Stomach (tissue), 9 donors: Measurements from ENCODE around the gene GNS. TPM values are rescaled to one million over a fixed set of nuclear protein-coding genes. Genes with fewer than 3 reads are reported as not detected.
A peak's percentile ranks its signal among the peaks of the same experiment; 100 is the strongest.

Source experiments
- DNase-seq, 2 donors: peaks; one replicate each; pipeline versions ENCODE4 v3.0.0 to v3.0.0-alpha.2; 2013 to 2019
- H3K27ac ChIP-seq, 5 donors: fragments of 200-600 bp in 4 of 5; sonication (generic) in 4 of 5; one replicate each; pipeline ENCODE4 v1.5.1; 2013 to 2019; ENCODE audit warnings: mild to moderate bottlenecking in 1 of 5, moderate library complexity in 1 of 5
- H3K27me3 ChIP-seq, 3 donors: fragments of 200-600 bp; sonication (generic); one replicate each; pipeline ENCODE4 v1.5.1; 2017 to 2019; ENCODE audit warnings: mixed run types in 1 of 3
- H3K36me3 ChIP-seq, 4 donors: fragments of 200-600 bp; sonication (generic); 1 replicate in 3 of 4; 2 replicates in 1 of 4; pipeline ENCODE4 v1.5.1; 2016 to 2019
- H3K4me1 ChIP-seq, 4 donors: fragments of 200-600 bp; sonication (generic); one replicate each; pipeline ENCODE4 v1.5.1; 2016 to 2019
- H3K4me3 ChIP-seq, 4 donors: fragments of 200-600 bp; sonication (generic) in 3 of 4; one replicate each; pipeline ENCODE4 v1.5.1; 2016 to 2019; ENCODE audit warnings: mild to moderate bottlenecking in 1 of 4
- H3K9me3 ChIP-seq, 4 donors: fragments of 200-600 bp; sonication (generic); one replicate each; pipeline ENCODE4 v1.5.1; 2016 to 2019
- CTCF ChIP-seq, 7 experiments: fragments of 450-650 bp in 4 of 7; fragments of 200-600 bp in 3 of 7; sonication (generic) in 3 of 7; IDR thresholded peaks; one replicate each; pipeline ENCODE4 v1.5.1; 2016 to 2019; ENCODE audit warnings: antibody characterized with exemption in 7 of 7, control low read depth in 2 of 7, mild to moderate bottlenecking in 1 of 7
- EP300 ChIP-seq: sonication (generic); formaldehyde crosslinking; IDR thresholded peaks from one replicate; pipeline ENCODE4 v1.6.1; 2017; ENCODE audit warnings: antibody characterized with exemption
- POLR2A ChIP-seq, 4 donors: fragments of 450-650 bp; IDR thresholded peaks; one replicate each; pipeline ENCODE4 v1.6.1; 2016; ENCODE audit warnings: antibody characterized with exemption in 4 of 4, control low read depth in 2 of 4, mild to moderate bottlenecking in 1 of 4, moderate library complexity in 1 of 4
- POLR2AphosphoS5 ChIP-seq, 3 donors: sonication (generic); formaldehyde crosslinking; IDR thresholded peaks; one replicate each; pipeline ENCODE4 v1.6.1; 2016; ENCODE audit warnings: antibody characterized with exemption in 3 of 3
- WGBS, 5 donors: extraction: QIAGEN DNeasy Blood & Tissue Kit in 3 of 5; methylation state at CpG; one replicate each; pipeline versions ENCODE4 v1.1.5 to v1.1.7; 2013 to 2018; 5-methylcytosine and 5-hydroxymethylcytosine counted together
- intact Hi-C: fragments of 100-400 bp; cut with DNase I; formaldehyde crosslinking; loops from one replicate; pipeline ENCODE4 v1.15.1; 2023; ENCODE audit warnings: low total_unique reads
- polyA plus RNA-seq, 3 donors: library from polyadenylated mRNA; stranded (reverse); fragments of 200-250 nt; gene quantifications; one replicate each; pipeline ENCODE4 v1.2.3, GENCODE V29; 2013
- total RNA-seq, 5 donors: library from RNA; depleted of rRNA; stranded (reverse); fragments of >200 nt; gene quantifications; one replicate each; pipeline versions ENCODE4 v1.1.0 to v1.2.3, GENCODE V29; 2014 to 2016
- donor health status: healthy with polysubstance abuse.
- donor health status: Bipolar disorder and iron deficiency.
- donor health status: healthy.

GNS gene
- total and polyA plus RNA-seq, 8 donors = 9.6 to 114 (median 30.3) TPM

DNA sequence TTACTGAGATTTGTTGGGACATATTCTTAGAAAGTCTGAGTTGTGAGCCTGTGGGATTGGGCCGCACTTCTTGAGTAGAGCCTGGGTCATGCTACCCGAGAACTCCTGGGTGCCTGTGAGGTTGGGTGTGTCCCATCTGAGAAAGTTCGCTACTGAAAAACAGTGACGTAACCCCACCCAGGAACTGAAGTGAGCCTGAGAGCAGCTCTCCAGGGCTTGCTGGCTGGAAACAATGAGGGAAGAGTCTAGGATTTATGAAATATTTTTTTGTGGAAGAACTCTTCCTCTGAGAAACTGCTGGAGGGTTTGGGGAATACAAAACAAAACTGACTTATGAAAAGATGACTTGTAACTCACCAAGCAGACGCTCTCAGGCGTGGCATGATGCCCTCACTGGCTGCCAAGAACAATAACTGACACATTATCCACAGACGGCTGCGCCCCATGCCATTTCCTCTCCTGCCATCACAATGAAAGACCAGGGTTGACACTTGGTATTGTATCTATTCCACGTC lies 79.7 kb downstream of the GNS start:
- Histone ChIP-seq H3K36me3 (no peaks in the 10 kb centered on the region), H3K27me3 (no peaks in the 10 kb centered on the region), H3K4me1 (peaks cover 39 to 100% (median 83%) of the 10 kb centered on the region in 4 donors), H3K9me3 (no peaks in the 10 kb centered on the region), H3K27ac (peak overlapping the region; percentile 81 to 91 (median 86)), H3K4me3 (peak overlapping the region in 1 of 4 donors; percentile 17)
- DNase-seq = peak; percentile 71 to 89
- WGBS, 5 donors = 12 to 34% (median 24%) methylated on average over 9 of the region's 9 CpGs
- intact Hi-C loops = loop anchor here (10.0 kb wide), 1 partner anchor 65 kb away; the partner anchor contains the start of gene RASSF3
- TF ChIP-seq POLR2A (IDR thresholded peaks at IDR 0.05) (no peak), POLR2AphosphoS5 (IDR thresholded peaks at IDR 0.05) (peak in 2 of 3 donors; percentile 3 to 51), CTCF (IDR thresholded peaks at IDR 0.05) (no peak), EP300 (no peak)

DNA sequence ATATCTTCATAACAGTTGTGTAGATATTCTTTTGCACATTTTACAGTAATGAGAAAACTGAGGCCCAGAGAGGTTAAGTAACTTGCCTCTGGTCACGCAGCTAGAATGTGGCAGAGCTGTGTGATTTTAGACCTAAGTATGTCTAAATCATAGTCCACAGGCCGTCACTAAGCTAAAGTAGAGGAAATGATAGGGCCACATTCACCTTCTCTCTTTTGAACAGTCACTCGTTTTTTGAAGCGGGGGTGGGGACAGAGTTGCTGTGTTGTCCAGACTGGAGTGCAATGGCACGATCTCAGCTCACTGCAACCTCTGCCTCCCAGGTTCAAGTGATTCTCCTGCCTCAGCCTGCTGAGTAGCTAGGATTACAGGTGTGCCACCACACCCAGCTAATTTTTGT lies 80.4 kb downstream of the GNS start:
- Histone ChIP-seq H3K9me3 (no peaks in the 10 kb centered on the region), H3K27me3 (no peaks in the 10 kb centered on the region), H3K4me1 (peaks cover 46 to 100% (median 85%) of the 10 kb centered on the region in 4 donors), H3K36me3 (no peaks in the 10 kb centered on the region), H3K4me3 (no peak overlapping the region), H3K27ac (peak overlapping the region; percentile 43 to 91 (median 86))
- TF ChIP-seq EP300 = no peak
- no peak for TF ChIP-seq CTCF (IDR thresholded peaks at IDR 0.05)
- TF ChIP-seq POLR2AphosphoS5 (IDR thresholded peaks at IDR 0.05) = no peak
- no peak for TF ChIP-seq POLR2A (IDR thresholded peaks at IDR 0.05)
- no peak for DNase-seq
- intact Hi-C loops = loop anchor here (10.0 kb wide), 1 partner anchor 64 kb away; the partner anchor contains the start of gene RASSF3
- 73 to 85% (median 79%) methylated on average over 5 of the region's 5 CpGs for WGBS, 5 donors

- H3K9me3 ChIP-seq = no peaks in the 10 kb centered on the region
- WGBS, 5 donors = 49 to 73% (median 64%) methylated on average over 2 of the region's 2 CpGs
- peak in 1 of 2 donors; percentile 50 for DNase-seq
- H3K27ac ChIP-seq = peak overlapping the region in 4 of 5 donors; percentile 82 to 91 (median 88)
- H3K4me1 ChIP-seq = peaks cover 48 to 100% (median 85%) of the 10 kb centered on the region in 4 donors
- H3K4me3 ChIP-seq = no peak overlapping the region
- no peaks in the 10 kb centered on the region for H3K36me3 ChIP-seq
- H3K27me3 ChIP-seq = no peaks in the 10 kb centered on the region
- TF ChIP-seq EP300 (no peak), CTCF (IDR thresholded peaks at IDR 0.05) (no peak), POLR2A (IDR thresholded peaks at IDR 0.05) (no peak), POLR2AphosphoS5 (IDR thresholded peaks at IDR 0.05) (no peak)
- intact Hi-C loops = loop anchor here (10.0 kb wide), 1 partner anchor 63 kb away; the partner anchor contains the start of gene RASSF3
Observed at GRCh38 chr12:64678248-64678647, 81.0 kb downstream of the GNS start.

DNA sequence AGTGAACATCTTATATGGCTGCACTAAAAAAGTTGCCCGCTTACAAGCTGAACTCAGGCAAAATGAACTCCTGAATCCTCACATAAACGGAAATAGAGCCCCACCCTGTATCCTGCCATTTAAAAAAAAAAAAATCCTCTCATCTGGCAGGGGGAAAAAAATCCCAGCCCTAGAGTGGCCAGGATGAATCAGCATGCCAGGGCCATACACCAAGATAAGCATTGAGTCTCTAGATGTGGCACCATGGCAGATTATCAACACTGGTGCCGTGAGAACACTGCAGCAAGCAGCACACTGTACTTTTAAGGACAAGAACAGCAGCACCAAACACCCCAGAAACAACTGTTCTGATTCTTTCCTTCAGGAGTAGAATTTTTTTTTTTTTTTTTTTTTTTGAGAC lies 83.4 kb downstream of the GNS start:
- Histone ChIP-seq H3K4me3 (no peak overlapping the region), H3K27ac (peak overlapping the region; percentile 70 to 91 (median 86)), H3K9me3 (no peaks in the 10 kb centered on the region), H3K27me3 (no peaks in the 10 kb centered on the region), H3K4me1 (peaks cover 64 to 100% (median 87%) of the 10 kb centered on the region in 4 donors), H3K36me3 (no peaks in the 10 kb centered on the region)
- peak; percentile 27 for TF ChIP-seq EP300
- TF ChIP-seq CTCF (IDR thresholded peaks at IDR 0.05) = no peak
- no peak for TF ChIP-seq POLR2A (IDR thresholded peaks at IDR 0.05)
- TF ChIP-seq POLR2AphosphoS5 (IDR thresholded peaks at IDR 0.05) = peak; percentile 75 to 81 (median 77)
- intact Hi-C loops = loop anchor here (10.0 kb wide), 1 partner anchor 61 kb away; the partner anchor contains the start of gene RASSF3
- whole genome bisulfite sequencing, 5 donors = 32 to 43% (median 39%) methylated on average over 3 of the region's 3 CpGs
- peak; percentile 63 to 73 for DNase-seq
